ENCODE data around the gene WDR88. TPM values are rescaled to one million over a fixed set of nuclear protein-coding genes. Genes with fewer than 3 reads are reported as not detected.
A peak's percentile ranks its signal among the peaks of the same experiment; 100 is the strongest.

Gene WDR88
- total and polyA plus RNA-seq, 2 of the 13 experiments (the other 11 are each of a cell fraction or from before 2014, with no cell fraction given), result not detected

DNA sequence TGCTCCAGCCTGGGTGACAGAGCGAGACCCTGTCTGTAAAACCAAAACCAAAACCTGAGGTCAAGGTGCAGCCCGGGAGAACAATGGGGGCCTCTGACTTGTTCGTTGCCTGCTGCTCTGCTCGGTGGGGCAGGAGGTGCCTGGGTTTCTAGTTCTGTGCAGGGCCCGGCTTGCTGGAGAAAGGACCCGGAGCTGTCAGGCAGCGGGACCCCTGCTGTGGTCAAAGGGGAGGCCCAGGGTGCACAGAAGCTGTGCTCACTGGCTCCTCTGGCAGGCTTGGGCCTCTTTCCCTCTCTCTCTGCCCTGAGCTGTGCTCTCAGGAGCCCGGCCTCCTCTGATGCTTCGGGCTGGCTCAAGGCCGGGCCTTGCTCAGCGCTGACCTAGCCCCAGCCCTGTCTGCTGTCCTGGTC is 65.7 kb downstream of the WDR88 start (continued):
- TF ChIP-seq, protein P1, sequence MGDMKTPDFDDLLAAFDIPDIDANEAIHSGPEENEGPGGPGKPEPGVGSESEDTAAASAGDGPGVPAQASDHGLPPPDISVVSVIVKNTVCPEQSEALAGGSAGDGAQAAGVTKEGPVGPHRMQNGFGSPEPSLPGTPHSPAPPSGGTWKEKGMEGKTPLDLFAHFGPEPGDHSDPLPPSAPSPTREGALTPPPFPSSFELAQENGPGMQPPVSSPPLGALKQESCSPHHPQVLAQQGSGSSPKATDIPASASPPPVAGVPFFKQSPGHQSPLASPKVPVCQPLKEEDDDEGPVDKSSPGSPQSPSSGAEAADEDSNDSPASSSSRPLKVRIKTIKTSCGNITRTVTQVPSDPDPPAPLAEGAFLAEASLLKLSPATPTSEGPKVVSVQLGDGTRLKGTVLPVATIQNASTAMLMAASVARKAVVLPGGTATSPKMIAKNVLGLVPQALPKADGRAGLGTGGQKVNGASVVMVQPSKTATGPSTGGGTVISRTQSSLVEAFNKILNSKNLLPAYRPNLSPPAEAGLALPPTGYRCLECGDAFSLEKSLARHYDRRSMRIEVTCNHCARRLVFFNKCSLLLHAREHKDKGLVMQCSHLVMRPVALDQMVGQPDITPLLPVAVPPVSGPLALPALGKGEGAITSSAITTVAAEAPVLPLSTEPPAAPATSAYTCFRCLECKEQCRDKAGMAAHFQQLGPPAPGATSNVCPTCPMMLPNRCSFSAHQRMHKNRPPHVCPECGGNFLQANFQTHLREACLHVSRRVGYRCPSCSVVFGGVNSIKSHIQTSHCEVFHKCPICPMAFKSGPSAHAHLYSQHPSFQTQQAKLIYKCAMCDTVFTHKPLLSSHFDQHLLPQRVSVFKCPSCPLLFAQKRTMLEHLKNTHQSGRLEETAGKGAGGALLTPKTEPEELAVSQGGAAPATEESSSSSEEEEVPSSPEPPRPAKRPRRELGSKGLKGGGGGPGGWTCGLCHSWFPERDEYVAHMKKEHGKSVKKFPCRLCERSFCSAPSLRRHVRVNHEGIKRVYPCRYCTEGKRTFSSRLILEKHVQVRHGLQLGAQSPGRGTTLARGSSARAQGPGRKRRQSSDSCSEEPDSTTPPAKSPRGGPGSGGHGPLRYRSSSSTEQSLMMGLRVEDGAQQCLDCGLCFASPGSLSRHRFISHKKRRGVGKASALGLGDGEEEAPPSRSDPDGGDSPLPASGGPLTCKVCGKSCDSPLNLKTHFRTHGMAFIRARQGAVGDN (CRISPR knock-in tag; IDR thresholded peaks at IDR 0.05), result peak; percentile 88
- no peak for TF ChIP-seq ZFP36 (IDR thresholded peaks at IDR 0.05; ENCODE audit: borderline replicate concordance, low read depth, low read length, partially characterized antibody)
- TF ChIP-seq, protein P2, sequence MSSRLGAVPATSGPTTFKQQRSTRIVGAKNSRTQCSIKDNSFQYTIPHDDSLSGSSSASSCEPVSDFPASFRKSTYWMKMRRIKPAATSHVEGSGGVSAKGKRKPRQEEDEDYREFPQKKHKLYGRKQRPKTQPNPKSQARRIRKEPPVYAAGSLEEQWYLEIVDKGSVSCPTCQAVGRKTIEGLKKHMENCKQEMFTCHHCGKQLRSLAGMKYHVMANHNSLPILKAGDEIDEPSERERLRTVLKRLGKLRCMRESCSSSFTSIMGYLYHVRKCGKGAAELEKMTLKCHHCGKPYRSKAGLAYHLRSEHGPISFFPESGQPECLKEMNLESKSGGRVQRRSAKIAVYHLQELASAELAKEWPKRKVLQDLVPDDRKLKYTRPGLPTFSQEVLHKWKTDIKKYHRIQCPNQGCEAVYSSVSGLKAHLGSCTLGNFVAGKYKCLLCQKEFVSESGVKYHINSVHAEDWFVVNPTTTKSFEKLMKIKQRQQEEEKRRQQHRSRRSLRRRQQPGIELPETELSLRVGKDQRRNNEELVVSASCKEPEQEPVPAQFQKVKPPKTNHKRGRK (CRISPR knock-in tag; IDR thresholded peaks at IDR 0.05), result no peak
- 0 out of 2 replicates have a peak, but pooled peaks have one; percentile 31 for TF ChIP-seq NR2F6 (IDR thresholded peaks at IDR 0.05)
- no peak for TF ChIP-seq NR2F6 (CRISPR knock-in tag; IDR thresholded peaks at IDR 0.05)
- TF ChIP-seq, protein P3, sequence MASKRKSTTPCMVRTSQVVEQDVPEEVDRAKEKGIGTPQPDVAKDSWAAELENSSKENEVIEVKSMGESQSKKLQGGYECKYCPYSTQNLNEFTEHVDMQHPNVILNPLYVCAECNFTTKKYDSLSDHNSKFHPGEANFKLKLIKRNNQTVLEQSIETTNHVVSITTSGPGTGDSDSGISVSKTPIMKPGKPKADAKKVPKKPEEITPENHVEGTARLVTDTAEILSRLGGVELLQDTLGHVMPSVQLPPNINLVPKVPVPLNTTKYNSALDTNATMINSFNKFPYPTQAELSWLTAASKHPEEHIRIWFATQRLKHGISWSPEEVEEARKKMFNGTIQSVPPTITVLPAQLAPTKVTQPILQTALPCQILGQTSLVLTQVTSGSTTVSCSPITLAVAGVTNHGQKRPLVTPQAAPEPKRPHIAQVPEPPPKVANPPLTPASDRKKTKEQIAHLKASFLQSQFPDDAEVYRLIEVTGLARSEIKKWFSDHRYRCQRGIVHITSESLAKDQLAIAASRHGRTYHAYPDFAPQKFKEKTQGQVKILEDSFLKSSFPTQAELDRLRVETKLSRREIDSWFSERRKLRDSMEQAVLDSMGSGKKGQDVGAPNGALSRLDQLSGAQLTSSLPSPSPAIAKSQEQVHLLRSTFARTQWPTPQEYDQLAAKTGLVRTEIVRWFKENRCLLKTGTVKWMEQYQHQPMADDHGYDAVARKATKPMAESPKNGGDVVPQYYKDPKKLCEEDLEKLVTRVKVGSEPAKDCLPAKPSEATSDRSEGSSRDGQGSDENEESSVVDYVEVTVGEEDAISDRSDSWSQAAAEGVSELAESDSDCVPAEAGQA (IDR thresholded peaks at IDR 0.05; ENCODE audit: low read depth), result no peak
- TF ChIP-seq, protein P3 (CRISPR knock-in tag; IDR thresholded peaks at IDR 0.05; ENCODE audit: borderline replicate concordance), result no peak
- TF ChIP-seq PAF1 (CRISPR knock-in tag; IDR thresholded peaks at IDR 0.05), result no peak
- TF ChIP-seq ZNF121 (CRISPR knock-in tag; IDR thresholded peaks at IDR 0.05), result no peak
- TF ChIP-seq HNRNPL (IDR thresholded peaks at IDR 0.05; ENCODE audit: low read depth, low read length), result peak; percentile 39; the same call in 1 of the 2 replicates
- TF ChIP-seq PAWR (CRISPR knock-in tag; IDR thresholded peaks at IDR 0.05; ENCODE audit: borderline replicate concordance), result no peak
- TF ChIP-seq FOXA3 (CRISPR knock-in tag; IDR thresholded peaks at IDR 0.05), result no peak
- TF ChIP-seq ZNF7 (CRISPR knock-in tag; IDR thresholded peaks at IDR 0.05), result no peak
- TF ChIP-seq, protein P4, sequence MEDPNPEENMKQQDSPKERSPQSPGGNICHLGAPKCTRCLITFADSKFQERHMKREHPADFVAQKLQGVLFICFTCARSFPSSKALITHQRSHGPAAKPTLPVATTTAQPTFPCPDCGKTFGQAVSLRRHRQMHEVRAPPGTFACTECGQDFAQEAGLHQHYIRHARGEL (CRISPR knock-in tag; IDR thresholded peaks at IDR 0.05), result no peak
- TF ChIP-seq, protein P5, sequence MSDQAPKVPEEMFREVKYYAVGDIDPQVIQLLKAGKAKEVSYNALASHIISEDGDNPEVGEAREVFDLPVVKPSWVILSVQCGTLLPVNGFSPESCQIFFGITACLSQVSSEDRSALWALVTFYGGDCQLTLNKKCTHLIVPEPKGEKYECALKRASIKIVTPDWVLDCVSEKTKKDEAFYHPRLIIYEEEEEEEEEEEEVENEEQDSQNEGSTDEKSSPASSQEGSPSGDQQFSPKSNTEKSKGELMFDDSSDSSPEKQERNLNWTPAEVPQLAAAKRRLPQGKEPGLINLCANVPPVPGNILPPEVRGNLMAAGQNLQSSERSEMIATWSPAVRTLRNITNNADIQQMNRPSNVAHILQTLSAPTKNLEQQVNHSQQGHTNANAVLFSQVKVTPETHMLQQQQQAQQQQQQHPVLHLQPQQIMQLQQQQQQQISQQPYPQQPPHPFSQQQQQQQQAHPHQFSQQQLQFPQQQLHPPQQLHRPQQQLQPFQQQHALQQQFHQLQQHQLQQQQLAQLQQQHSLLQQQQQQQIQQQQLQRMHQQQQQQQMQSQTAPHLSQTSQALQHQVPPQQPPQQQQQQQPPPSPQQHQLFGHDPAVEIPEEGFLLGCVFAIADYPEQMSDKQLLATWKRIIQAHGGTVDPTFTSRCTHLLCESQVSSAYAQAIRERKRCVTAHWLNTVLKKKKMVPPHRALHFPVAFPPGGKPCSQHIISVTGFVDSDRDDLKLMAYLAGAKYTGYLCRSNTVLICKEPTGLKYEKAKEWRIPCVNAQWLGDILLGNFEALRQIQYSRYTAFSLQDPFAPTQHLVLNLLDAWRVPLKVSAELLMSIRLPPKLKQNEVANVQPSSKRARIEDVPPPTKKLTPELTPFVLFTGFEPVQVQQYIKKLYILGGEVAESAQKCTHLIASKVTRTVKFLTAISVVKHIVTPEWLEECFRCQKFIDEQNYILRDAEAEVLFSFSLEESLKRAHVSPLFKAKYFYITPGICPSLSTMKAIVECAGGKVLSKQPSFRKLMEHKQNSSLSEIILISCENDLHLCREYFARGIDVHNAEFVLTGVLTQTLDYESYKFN (CRISPR knock-in tag; conservative IDR thresholded peaks at IDR 0.05), result peak; percentile 19; the same call in 1 of the 2 replicates
